Stimulated activated CD4-positive, alpha-beta T cell treated with anti-CD3 and anti-CD28 coated beads, Interleukin-4, amount 100 ng/mL, for 4 hours (primary cell): ENCODE results near the gene RAI1.

Experiments
- DNase-seq, 2 experiments: peaks; one replicate each; pipeline ENCODE4 v3.0.0-alpha.2; 2020

The RAI1 gene

GRCh38 chr17:17788967-17789366, 107.7 kb downstream of the RAI1 start:
- no peak for DNase-seq

- no peak for DNase-seq
Measured at GRCh38 chr17:17789410-17789809, 108.2 kb downstream of the RAI1 start.

GRCh38 chr17:17789828-17790636, 108.8 kb downstream of the RAI1 start:
- no peak for DNase-seq

GRCh38 chr17:17790637-17791464, 109.6 kb downstream of the RAI1 start:
- DNase-seq = no peak

- DNase-seq = no peak
Measured at GRCh38 chr17:17792037-17792550, 110.8 kb downstream of the RAI1 start.

- DNase-seq = peak in 1 of 2 experiments; percentile 22
Measured at GRCh38 chr17:17792551-17793377, 111.5 kb downstream of the RAI1 start.

GRCh38 chr17:17793378-17794214, 112.3 kb downstream of the RAI1 start:
- no peak for DNase-seq

- no peak for DNase-seq
Measured at GRCh38 chr17:17794382-17794781, 113.1 kb downstream of the RAI1 start.

- DNase-seq = no peak
Measured at GRCh38 chr17:17795296-17795695, 114.0 kb downstream of the RAI1 start.

- DNase-seq = no peak
Measured at GRCh38 chr17:17795946-17796786, 114.9 kb downstream of the RAI1 start.

GRCh38 chr17:17796787-17797061, 115.5 kb downstream of the RAI1 start:
- no peak for DNase-seq

GRCh38 chr17:17797119-17797809, 116.0 kb downstream of the RAI1 start:
- DNase-seq = no peak

- no peak for DNase-seq
Measured at GRCh38 chr17:17798010-17798556, 116.8 kb downstream of the RAI1 start.

GRCh38 chr17:17798573-17799255, 117.5 kb downstream of the RAI1 start:
- DNase-seq = no peak

GRCh38 chr17:17800504-17801021, 119.3 kb downstream of the RAI1 start:
- no peak for DNase-seq

GRCh38 chr17:17801800-17802481, 120.7 kb downstream of the RAI1 start:
- no peak for DNase-seq

- no peak for DNase-seq
Measured at GRCh38 chr17:17804007-17804406, 122.7 kb downstream of the RAI1 start.

GRCh38 chr17:17805575-17805974, 124.3 kb downstream of the RAI1 start:
- DNase-seq = no peak

- no peak for DNase-seq
Measured at GRCh38 chr17:17806035-17806434, 124.8 kb downstream of the RAI1 start.
